Measurements from ENCODE around the gene LRSAM1. TPM values are rescaled to one million over a fixed set of nuclear protein-coding genes. Genes with fewer than 3 reads are reported as not detected.

LRSAM1 gene
- total and polyA plus RNA-seq, 9 of the 15 experiments (the other 6 are each of a cell fraction or from before 2014, with no cell fraction given) = 0.07 to 16.2 (median 4.7) TPM

DNA sequence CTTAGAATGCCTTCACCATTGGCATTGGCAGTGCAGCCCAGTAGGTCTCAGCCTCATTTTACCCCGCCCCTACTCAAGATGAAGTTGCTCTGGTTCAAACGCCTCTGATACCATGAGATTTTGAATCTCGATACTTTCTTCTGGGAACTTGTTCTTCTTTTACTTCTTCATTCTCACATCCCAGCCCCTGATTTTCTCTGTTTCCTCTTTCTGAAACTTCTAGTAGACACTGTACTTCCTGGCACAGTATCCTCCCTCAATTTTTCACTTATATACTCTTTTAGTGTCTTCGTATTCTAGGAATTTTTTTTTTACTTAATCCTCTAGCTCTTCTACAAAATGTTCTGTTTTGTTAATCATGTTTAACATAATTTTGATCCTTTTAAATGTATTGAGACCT is 40.2 kb upstream of the LRSAM1 start:
- no peak overlapping the region for H2AFZ ChIP-seq (ENCODE audit: low read depth, low read length)
- H3K4me2 ChIP-seq (ENCODE audit: insufficient read depth, low read length) = no peak overlapping the region
- FAIRE-seq = no peak
- no peaks in the 10 kb centered on the region for H3K36me3 ChIP-seq (ENCODE audit: control insufficient read depth, insufficient read depth, low read length)
- H4K20me1 ChIP-seq (replicated peaks; ENCODE audit: control insufficient read depth, insufficient read depth, low read length) = no peaks in the 10 kb centered on the region
- no peak overlapping the region for H3K4me3 ChIP-seq
- H3K4me1 ChIP-seq (replicated peaks in 1 of 2; ENCODE audit: control insufficient read depth in 2 of 2, insufficient read depth in 2 of 2, low read length in 2 of 2) = peaks cover 6 to 13% of the 10 kb centered on the region in 2 experiments; a peak in 4 of 5 replicates
- intact Hi-C loops (cut with micrococcal nuclease) = no loop called here
- no peak for ATAC-seq
- ChIA-PET POLR2A (no interaction called here), CTCF (ENCODE audit: low intra/inter-chr PET ratio) (no interaction called here)
- peaks cover 6% of the 10 kb centered on the region for H3K9me1 ChIP-seq (ENCODE audit: control insufficient read depth, insufficient read depth, low read length)
- H3K9me3 ChIP-seq (replicated peaks; ENCODE audit: control insufficient read depth, insufficient read depth, low read depth, low read length) = no peaks in the 10 kb centered on the region
- H3K9ac ChIP-seq (ENCODE audit: insufficient read depth in 1 of 2, low read depth in 2 of 2, low read length in 2 of 2) = no peak overlapping the region
- no peaks in the 10 kb centered on the region for H3K79me2 ChIP-seq (ENCODE audit: control insufficient read depth, insufficient read depth, low read length)
- H3K27me3 ChIP-seq (ENCODE audit: control insufficient read depth in 2 of 2, insufficient read depth in 2 of 2, low read length in 2 of 2) = no peaks in the 10 kb centered on the region
- no peak overlapping the region for H3K27ac ChIP-seq (ENCODE audit: extremely low read depth, low read depth, low read length)
- DNase-seq (ENCODE audit: extremely low read depth in 1 of 4, low spot score in 3 of 4) = no peak
- no TSS peak for BruUV-seq (replicated peaks)
- in situ Hi-C loops (cut with MboI) = no loop called here
- 48% methylated on average over 4 of the region's 4 CpGs for WGBS (ENCODE audit: insufficient coverage, low coverage, missing lambda C conversion rate)
- TF ChIP-seq FOXK1 (CRISPR knock-in tag; IDR thresholded peaks at IDR 0.05; ENCODE audit: borderline replicate concordance) (no peak), HNRNPLL (IDR thresholded peaks at IDR 0.05; ENCODE audit: low read depth, low read length, poor library complexity, severe bottlenecking) (no peak), HDAC1 (IDR thresholded peaks at IDR 0.05) (no peak), MYC (IDR thresholded peaks at IDR 0.05; ENCODE audit: low read depth, low read length) (no peak), MYC (CRISPR knock-in tag; IDR thresholded peaks at IDR 0.05; ENCODE audit: borderline replicate concordance, low read depth) (no peak), NONO (IDR thresholded peaks at IDR 0.05; ENCODE audit: low read depth in 2 of 2, low read length in 1 of 2) (no peak)
- TF ChIP-seq, protein P1, sequence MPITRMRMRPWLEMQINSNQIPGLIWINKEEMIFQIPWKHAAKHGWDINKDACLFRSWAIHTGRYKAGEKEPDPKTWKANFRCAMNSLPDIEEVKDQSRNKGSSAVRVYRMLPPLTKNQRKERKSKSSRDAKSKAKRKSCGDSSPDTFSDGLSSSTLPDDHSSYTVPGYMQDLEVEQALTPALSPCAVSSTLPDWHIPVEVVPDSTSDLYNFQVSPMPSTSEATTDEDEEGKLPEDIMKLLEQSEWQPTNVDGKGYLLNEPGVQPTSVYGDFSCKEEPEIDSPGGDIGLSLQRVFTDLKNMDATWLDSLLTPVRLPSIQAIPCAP (CRISPR knock-in tag; IDR thresholded peaks at IDR 0.05; ENCODE audit: borderline replicate concordance) = no peak
- TF ChIP-seq, protein P2, sequence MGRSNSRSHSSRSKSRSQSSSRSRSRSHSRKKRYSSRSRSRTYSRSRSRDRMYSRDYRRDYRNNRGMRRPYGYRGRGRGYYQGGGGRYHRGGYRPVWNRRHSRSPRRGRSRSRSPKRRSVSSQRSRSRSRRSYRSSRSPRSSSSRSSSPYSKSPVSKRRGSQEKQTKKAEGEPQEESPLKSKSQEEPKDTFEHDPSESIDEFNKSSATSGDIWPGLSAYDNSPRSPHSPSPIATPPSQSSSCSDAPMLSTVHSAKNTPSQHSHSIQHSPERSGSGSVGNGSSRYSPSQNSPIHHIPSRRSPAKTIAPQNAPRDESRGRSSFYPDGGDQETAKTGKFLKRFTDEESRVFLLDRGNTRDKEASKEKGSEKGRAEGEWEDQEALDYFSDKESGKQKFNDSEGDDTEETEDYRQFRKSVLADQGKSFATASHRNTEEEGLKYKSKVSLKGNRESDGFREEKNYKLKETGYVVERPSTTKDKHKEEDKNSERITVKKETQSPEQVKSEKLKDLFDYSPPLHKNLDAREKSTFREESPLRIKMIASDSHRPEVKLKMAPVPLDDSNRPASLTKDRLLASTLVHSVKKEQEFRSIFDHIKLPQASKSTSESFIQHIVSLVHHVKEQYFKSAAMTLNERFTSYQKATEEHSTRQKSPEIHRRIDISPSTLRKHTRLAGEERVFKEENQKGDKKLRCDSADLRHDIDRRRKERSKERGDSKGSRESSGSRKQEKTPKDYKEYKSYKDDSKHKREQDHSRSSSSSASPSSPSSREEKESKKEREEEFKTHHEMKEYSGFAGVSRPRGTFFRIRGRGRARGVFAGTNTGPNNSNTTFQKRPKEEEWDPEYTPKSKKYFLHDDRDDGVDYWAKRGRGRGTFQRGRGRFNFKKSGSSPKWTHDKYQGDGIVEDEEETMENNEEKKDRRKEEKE (IDR thresholded peaks at IDR 0.05; ENCODE audit: borderline replicate concordance in 1 of 2, control insufficient read depth in 1 of 2, low read depth in 2 of 2, low read length in 1 of 2) = no peak
- TF ChIP-seq, protein P3, sequence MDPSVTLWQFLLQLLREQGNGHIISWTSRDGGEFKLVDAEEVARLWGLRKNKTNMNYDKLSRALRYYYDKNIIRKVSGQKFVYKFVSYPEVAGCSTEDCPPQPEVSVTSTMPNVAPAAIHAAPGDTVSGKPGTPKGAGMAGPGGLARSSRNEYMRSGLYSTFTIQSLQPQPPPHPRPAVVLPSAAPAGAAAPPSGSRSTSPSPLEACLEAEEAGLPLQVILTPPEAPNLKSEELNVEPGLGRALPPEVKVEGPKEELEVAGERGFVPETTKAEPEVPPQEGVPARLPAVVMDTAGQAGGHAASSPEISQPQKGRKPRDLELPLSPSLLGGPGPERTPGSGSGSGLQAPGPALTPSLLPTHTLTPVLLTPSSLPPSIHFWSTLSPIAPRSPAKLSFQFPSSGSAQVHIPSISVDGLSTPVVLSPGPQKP (CRISPR knock-in tag; IDR thresholded peaks at IDR 0.05) = no peak
- TF ChIP-seq, protein P4, sequence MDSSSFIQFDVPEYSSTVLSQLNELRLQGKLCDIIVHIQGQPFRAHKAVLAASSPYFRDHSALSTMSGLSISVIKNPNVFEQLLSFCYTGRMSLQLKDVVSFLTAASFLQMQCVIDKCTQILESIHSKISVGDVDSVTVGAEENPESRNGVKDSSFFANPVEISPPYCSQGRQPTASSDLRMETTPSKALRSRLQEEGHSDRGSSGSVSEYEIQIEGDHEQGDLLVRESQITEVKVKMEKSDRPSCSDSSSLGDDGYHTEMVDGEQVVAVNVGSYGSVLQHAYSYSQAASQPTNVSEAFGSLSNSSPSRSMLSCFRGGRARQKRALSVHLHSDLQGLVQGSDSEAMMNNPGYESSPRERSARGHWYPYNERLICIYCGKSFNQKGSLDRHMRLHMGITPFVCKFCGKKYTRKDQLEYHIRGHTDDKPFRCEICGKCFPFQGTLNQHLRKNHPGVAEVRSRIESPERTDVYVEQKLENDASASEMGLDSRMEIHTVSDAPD (CRISPR knock-in tag; IDR thresholded peaks at IDR 0.05) = no peak
- TF ChIP-seq, protein P5, sequence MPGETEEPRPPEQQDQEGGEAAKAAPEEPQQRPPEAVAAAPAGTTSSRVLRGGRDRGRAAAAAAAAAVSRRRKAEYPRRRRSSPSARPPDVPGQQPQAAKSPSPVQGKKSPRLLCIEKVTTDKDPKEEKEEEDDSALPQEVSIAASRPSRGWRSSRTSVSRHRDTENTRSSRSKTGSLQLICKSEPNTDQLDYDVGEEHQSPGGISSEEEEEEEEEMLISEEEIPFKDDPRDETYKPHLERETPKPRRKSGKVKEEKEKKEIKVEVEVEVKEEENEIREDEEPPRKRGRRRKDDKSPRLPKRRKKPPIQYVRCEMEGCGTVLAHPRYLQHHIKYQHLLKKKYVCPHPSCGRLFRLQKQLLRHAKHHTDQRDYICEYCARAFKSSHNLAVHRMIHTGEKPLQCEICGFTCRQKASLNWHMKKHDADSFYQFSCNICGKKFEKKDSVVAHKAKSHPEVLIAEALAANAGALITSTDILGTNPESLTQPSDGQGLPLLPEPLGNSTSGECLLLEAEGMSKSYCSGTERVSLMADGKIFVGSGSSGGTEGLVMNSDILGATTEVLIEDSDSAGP (CRISPR knock-in tag; IDR thresholded peaks at IDR 0.05) = no peak
- TF ChIP-seq, protein P6, sequence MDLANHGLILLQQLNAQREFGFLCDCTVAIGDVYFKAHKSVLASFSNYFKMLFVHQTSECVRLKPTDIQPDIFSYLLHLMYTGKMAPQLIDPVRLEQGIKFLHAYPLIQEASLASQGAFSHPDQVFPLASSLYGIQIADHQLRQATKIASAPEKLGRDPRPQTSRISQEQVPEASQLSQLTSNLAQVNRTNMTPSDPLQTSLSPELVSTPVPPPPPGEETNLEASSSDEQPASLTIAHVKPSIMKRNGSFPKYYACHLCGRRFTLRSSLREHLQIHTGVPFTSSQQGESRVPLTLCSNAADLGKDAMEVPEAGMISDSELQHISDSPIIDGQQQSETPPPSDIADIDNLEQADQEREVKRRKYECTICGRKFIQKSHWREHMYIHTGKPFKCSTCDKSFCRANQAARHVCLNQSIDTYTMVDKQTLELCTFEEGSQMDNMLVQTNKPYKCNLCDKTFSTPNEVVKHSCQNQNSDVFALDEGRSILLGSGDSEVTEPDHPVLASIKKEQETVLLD (IDR thresholded peaks at IDR 0.05) = no peak

All from K562 (cell line).